DMS 273 treated with DMSO at 0.1 percent for 48 hours (cell line): Measurements from ENCODE around the gene NEU1.
A peak's percentile ranks its signal among the peaks of the same experiment; 100 is the strongest.

Source experiments
- DNase-seq: peaks from one replicate; lab custom pipeline; 2025; lab: John Stamatoyannopoulos, UW

Gene NEU1

GRCh38 chr6:31896493-31896855 lies 33.9 kb upstream of the NEU1 start:
- DNase-seq = no peak

GRCh38 chr6:31892821-31893220 lies 30.2 kb upstream of the NEU1 start:
- no peak for DNase-seq

- DNase-seq = no peak
Observed at GRCh38 chr6:31889331-31889972, 26.8 kb upstream of the NEU1 start.

- no peak for DNase-seq
Observed at GRCh38 chr6:31888276-31889258, 25.9 kb upstream of the NEU1 start.

- no peak for DNase-seq
Observed at GRCh38 chr6:31887173-31888007, 24.8 kb upstream of the NEU1 start.

- DNase-seq = no peak
Observed at GRCh38 chr6:31886541-31886991, 23.9 kb upstream of the NEU1 start.

- no peak for DNase-seq
Observed at GRCh38 chr6:31884528-31885035, 22.0 kb upstream of the NEU1 start.

- DNase-seq = no peak
Observed at GRCh38 chr6:31883676-31884075, 21.1 kb upstream of the NEU1 start.

GRCh38 chr6:31882344-31882743 lies 19.7 kb upstream of the NEU1 start:
- peak; percentile 56 for DNase-seq

- no peak for DNase-seq
Observed at GRCh38 chr6:31881136-31881859, 18.7 kb upstream of the NEU1 start.

- no peak for DNase-seq
Observed at GRCh38 chr6:31880616-31881015, 18.0 kb upstream of the NEU1 start.

GRCh38 chr6:31879901-31880300 lies 17.3 kb upstream of the NEU1 start:
- no peak for DNase-seq

GRCh38 chr6:31879143-31879542 lies 16.5 kb upstream of the NEU1 start:
- no peak for DNase-seq

- no peak for DNase-seq
Observed at GRCh38 chr6:31878726-31879125, 16.1 kb upstream of the NEU1 start, which contains the start of gene SLC44A4. TSS of gene SLC44A4 (minus strand) at chr6:31878997. CDS start at chr6:31878980, 17 bp downstream.

- DNase-seq = no peak
Observed at GRCh38 chr6:31878222-31878621, 15.6 kb upstream of the NEU1 start.

- no peak for DNase-seq
Observed at GRCh38 chr6:31877651-31878161, 15.1 kb upstream of the NEU1 start.

GRCh38 chr6:31877125-31877650 lies 14.6 kb upstream of the NEU1 start:
- DNase-seq = no peak

GRCh38 chr6:31876357-31876756 lies 13.7 kb upstream of the NEU1 start:
- DNase-seq = no peak

- no peak for DNase-seq
Observed at GRCh38 chr6:31875877-31876276, 13.3 kb upstream of the NEU1 start.

- DNase-seq = no peak
Observed at GRCh38 chr6:31874836-31875572, 12.4 kb upstream of the NEU1 start.
